ENCODE results near the gene KLHL21.
"Not testable (repeated sequence)": the region's sequence is repeated elsewhere in the genome, so short reads cannot be mapped to it uniquely, and the experiment has no call there.

KLHL21 gene

DNA sequence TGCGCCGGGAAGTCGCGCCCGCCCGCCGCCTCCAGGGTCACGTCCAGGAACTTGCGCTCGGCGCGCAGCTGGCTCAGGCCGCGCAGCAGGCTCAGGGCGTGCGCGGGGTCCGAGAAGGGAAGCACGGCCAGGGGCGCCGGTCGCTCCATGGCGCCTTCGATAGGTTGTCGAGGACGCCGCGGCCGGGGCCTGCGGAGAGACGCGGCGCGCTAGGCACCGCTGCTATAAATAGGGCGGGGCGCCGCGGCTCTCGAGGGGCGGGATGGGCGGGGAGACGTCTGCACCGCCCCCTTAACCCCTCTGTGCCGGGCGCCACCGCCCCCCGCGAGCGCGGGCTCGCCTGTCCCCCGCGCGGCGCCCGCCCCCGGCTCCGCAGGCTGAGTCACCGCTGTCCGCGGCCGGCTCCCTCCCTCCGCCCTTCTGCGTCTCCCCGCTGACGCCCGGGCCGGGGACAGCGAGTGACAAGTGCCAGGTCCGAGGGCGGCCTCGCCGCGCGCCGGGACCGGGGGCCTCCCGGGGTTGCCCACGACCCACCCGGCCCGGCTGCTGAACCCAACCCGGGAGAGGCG lies at the start of gene KLHL21:
Gene KLHL21, minus strand, starts transcription at position 201 of the 569 bp plus-strand sequence. Its CDS starts 52 bp downstream, at position 149.
- DNase-seq (ENCODE audit: low spot score) = peak; percentile 96

DNA sequence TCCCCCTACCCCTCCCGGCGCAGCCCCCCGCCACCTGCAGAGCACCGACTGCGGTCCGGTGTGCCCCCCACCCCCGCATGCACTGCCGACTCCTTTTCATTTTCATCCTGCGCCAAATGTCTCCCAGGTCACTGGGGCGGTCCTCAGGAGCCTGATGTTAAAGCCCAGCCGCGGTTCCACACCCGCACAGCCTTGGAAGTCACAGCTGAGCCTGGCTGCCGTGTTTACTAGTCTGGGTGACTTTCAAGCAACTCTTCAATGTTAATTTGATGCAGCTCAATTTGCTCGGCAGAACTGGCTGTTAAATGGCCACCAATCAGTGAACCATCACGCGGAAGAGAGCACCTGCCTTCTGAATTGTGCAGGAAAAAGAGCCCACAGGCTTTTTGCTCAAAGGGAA lies 49.2 kb upstream of the KLHL21 start:
- no peak for DNase-seq (ENCODE audit: low spot score)

- DNase-seq (ENCODE audit: low spot score) = no peak
Observed at GRCh38 chr1:6648556-6648955, 45.9 kb upstream of the KLHL21 start.

GRCh38 chr1:6646499-6647148 lies 44.0 kb upstream of the KLHL21 start:
- peak; percentile 71 for DNase-seq (ENCODE audit: low spot score)

GRCh38 chr1:6645018-6645417 lies 42.3 kb upstream of the KLHL21 start:
- DNase-seq (ENCODE audit: low spot score) = no peak

GRCh38 chr1:6640867-6641266 lies 38.2 kb upstream of the KLHL21 start:
- DNase-seq (ENCODE audit: low spot score) = not testable (repeated sequence)

- DNase-seq (ENCODE audit: low spot score) = peak; percentile 85
Observed at GRCh38 chr1:6638226-6638625, 35.6 kb upstream of the KLHL21 start.

DNA sequence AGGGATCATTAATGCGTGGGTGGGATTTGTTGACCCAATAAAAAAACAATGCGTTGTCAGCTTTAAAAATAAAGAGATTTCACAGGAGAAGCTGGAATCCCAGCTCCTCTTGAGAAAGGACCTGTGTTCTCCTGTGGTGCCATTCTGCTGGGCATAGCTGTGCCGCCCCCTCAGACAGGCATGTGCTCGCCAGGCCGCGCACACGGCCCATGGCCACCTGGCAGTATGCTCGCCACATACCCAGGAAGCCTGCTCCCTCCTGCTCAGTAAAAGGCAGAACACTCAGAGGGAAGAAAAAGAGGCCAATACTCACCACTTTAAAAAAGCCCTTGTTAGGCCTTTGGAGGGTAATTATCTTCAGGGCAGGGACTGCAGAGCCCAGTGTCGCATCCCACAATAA lies 35.1 kb upstream of the KLHL21 start:
- no peak for DNase-seq (ENCODE audit: low spot score)

GRCh38 chr1:6636778-6637177 lies 34.1 kb upstream of the KLHL21 start:
- DNase-seq (ENCODE audit: low spot score) = not testable (repeated sequence)

DNA sequence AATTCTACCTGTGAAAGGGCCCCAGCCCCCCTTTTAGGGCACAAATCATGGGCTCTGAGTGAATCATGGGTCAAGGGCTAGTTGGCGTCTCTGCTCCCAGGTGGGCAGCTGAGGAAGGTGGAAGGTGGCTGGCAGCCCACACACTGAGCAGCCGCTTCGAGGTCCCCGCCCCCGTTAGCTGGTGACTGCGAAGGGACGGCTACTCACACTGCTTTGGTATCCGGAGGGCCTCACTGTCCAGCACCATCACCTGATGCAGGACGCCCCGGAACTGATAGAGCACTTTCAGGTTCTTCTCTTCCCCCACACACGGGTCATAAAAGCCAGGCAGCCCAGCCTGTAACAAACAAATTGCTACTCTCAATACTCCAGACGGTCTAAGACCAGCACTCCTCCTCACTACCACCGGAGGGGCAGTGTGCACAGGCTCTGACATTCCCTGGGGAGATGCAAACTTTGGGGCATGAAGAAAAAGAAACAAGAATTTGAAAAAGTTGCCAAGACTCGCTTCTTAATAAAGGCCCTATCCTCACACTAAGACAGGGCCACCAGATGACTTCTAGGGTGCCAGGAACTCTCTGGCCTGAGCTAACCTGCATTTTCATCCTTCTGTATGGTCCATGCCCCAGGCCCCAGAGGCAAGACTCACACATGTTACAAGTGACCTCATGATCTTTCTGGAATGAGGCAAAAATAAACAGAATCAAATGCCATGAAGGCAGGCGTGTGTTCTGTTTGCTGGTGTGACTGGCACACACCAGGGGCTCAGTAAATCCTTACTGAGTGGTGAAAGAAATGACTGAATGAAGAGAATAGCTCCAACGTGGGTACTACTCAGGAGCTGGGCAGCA lies 33.5 kb upstream of the KLHL21 start:
- peak; percentile 52 for DNase-seq (ENCODE audit: low spot score)

DNA sequence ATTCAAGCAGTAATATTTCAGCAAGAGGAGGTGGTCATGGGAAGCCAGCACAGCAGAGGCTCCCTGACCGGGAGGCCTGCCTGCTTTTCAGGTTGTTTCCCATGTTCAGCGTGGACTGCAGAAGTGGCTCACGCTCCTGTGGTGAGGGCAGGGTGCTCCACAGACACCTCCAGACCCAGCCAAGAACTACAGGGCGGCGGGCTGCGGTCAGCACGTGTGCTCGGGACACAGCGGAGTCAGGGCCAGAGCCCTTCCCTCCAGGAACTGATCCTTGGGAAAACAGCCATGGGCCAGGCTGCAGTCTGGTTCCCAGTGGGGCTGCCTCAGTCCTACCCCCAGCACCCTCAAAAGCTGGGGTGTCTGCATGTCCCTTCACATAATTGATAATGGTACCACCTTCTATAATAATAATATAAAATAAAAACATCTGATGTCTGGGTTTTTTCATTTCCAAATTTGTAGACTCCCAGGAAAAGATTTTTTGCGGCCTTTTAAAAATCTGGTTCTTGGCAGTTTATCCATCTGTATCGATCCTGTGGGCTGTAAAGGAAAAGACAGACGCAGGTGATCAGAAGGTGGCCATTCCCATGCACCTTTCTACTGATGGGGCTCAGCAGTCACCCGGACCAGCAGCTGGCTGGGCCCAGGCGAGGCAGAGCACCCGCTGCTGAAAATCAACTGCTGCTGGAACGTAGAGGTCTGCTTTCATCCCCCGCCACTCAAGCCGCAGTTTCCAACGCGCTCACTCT lies 32.7 kb upstream of the KLHL21 start:
- no peak for DNase-seq (ENCODE audit: low spot score)

DNA sequence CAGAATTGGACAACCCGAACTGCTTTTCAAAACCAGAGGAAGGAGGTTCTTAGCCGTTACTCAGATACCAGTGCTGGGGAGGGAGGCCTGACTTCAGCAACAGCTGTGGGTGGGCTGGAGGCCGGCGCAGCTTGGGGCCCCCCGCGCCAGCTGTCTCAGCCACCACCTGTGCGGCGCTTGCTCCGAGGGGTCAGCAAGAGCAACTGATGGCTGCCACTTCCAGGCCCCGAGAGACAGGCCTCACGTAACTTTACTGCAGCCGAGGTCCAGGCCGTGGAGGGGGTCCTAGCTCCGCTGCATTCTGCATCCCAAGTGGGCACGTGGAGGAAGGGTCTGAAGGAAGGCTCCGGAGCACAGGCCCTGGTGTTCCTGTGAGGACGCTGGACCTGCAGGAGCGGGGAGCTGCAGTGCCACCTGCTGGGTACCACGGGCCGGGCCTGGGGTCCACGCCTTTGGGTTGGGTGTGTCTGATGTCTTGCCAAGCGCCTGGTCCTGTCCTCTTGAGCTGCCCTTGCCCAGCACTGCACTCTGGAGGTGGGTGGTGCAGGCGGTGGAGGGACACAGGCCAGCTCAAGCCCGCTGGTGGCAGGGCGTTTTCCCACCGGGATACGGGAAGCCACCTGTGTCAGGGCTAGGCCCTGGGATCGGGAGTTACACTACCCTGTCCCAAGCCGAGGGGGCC lies 31.8 kb upstream of the KLHL21 start:
- peak; percentile 53 for DNase-seq (ENCODE audit: low spot score)

DNA sequence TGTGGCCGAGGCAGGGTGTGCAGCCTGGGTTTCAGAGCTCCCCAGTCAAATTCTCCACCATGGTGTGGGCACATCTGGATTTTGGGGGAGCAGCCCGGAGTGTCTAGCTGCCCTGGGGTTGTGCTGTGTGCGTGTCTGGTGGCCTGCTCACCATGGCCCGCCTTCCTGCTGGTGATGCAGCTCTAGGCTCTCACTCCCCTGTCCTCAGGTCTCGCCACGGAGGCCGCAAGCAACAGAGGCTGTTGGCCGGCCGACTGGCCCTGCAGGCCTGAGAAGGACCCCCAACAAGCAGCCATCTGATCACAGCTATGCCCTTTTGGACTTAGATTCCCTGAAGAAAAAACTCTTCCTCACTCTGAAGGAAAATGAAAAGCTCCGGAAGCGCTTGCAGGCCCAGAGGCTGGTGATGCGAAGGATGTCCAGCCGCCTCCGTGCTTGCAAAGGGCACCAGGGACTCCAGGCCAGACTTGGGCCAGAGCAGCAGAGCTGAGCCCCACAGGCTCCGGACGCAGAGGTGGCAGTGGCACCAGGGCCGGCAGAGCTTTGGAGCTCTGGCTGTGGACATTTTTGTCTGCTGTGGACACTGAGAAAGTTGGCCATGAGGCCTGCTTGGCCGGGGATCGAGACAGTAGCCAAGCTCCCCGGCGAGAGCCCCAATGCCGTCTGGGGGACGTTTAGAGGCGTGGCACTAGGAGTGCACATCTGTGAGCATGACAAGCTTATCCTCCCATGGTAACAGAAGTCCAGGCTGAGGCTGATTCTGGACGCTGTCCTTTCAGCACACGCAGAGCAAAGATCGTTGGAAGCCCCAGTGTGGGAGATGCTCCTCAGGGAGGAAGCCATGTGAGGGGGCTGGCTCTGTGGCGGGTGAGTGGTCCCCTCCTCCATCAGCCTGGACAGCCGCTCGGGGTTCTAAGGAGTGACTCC lies 30.2 kb upstream of the KLHL21 start:
- DNase-seq (ENCODE audit: low spot score) = no peak

DNA sequence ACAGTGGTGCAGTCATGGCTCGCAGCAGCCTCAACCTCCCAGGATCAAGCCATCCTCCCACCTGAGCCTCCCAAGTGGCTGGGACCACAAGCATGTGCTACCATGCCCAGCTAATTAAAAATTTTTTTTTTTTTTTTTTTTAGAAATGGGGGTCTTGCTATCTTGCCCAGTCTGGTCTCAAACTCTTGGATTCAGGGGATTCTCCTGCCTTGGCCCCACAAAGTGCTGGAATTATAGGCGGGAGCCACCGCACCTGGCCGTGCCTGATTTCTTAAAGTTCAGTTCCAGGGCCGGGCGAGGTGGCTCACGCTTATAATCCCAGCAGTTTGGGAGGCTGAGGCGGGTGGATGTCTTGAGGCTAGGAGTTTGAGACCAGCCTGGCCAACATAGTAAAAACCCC lies 28.4 kb upstream of the KLHL21 start:
- DNase-seq (ENCODE audit: low spot score) = no peak

- no peak for DNase-seq (ENCODE audit: low spot score)
Observed at GRCh38 chr1:6630027-6630426, 27.4 kb upstream of the KLHL21 start.

- DNase-seq (ENCODE audit: low spot score) = no peak
Observed at GRCh38 chr1:6628971-6629479, 26.4 kb upstream of the KLHL21 start.

GRCh38 chr1:6627841-6628545 lies 25.3 kb upstream of the KLHL21 start:
- no peak for DNase-seq (ENCODE audit: low spot score)

DNA sequence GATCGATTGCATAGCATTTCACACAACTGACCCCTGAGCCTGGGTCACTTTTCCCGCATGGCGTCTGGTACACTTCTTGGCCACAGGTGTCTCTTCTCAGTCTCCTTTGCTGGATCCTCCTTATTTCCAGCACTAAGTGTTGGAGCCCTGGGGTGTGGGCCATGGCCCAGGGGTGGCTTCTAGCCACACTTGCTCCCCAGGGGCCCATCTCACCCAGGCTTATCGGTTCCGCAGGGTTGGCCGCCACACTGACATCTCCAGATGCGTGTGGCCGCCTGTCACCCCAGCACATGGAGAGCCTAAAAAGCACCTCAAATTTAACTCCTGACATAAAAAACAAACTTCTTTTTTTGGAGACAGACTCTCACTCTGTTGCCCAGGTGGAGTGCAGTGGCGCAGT lies 24.4 kb upstream of the KLHL21 start:
- no peak for DNase-seq (ENCODE audit: low spot score)

- DNase-seq (ENCODE audit: low spot score) = peak; percentile 65
Observed at GRCh38 chr1:6625584-6626149, 23.0 kb upstream of the KLHL21 start.
